SK-N-MC (cell line): Measurements from ENCODE around the gene PPP2R3B.

Experiments used
- DNase-seq: peaks from one replicate; pipeline ENCODE4 v3.0.0-alpha.2; 2011; ENCODE audit warnings: low read depth, low spot score
- H3K27ac ChIP-seq: fragments of 200-600 bp; sonication (generic); 2 replicates; pipeline ENCODE4 v1.5.1; 2016; ENCODE audit warnings: mixed run types
- H3K36me3 ChIP-seq: fragments of 200-600 bp; sonication (generic); 2 replicates; pipeline ENCODE4 v1.6.1; 2017; ENCODE audit warnings: antibody characterized with exemption, low read length, mixed read lengths; ENCODE audit not compliant: insufficient read depth
- H3K4me3 ChIP-seq: fragments of 200-600 bp; sonication (generic); 2 replicates; pipeline ENCODE4 v1.5.1; 2016
- H3K9ac ChIP-seq: fragments of 200-600 bp; sonication (generic); 2 replicates; pipeline ENCODE4 v1.8.0; 2017; ENCODE audit warnings: mixed run types, mixed read lengths; ENCODE audit not compliant: insufficient read length
- H3K9me3 ChIP-seq: fragments of 200-600 bp; sonication (generic); 2 replicates; pipeline ENCODE4 v1.6.1; 2017; ENCODE audit warnings: low read depth, mild to moderate bottlenecking, antibody characterized with exemption, low read length, moderate library complexity, mixed read lengths
- EZH2 ChIP-seq: fragments of 200-600 bp; sonication (generic); IDR thresholded peaks from one replicate; pipeline ENCODE4 v1.6.1; 2017; ENCODE audit warnings: antibody characterized with exemption
- FOXP2 ChIP-seq: optimal IDR thresholded peaks from 2 replicates; pipeline ENCODE3; 2011; ENCODE audit warnings: mild to moderate bottlenecking, moderate library complexity; ENCODE audit not compliant: insufficient read depth; ENCODE audit errors: extremely low read length, control extremely low read depth
- POLR2AphosphoS5 ChIP-seq: IDR thresholded peaks from 2 replicates; pipeline ENCODE4 v1.6.1; 2012; ENCODE audit warnings: mild to moderate bottlenecking, low read depth, low read length, borderline replicate concordance

The PPP2R3B gene

DNA sequence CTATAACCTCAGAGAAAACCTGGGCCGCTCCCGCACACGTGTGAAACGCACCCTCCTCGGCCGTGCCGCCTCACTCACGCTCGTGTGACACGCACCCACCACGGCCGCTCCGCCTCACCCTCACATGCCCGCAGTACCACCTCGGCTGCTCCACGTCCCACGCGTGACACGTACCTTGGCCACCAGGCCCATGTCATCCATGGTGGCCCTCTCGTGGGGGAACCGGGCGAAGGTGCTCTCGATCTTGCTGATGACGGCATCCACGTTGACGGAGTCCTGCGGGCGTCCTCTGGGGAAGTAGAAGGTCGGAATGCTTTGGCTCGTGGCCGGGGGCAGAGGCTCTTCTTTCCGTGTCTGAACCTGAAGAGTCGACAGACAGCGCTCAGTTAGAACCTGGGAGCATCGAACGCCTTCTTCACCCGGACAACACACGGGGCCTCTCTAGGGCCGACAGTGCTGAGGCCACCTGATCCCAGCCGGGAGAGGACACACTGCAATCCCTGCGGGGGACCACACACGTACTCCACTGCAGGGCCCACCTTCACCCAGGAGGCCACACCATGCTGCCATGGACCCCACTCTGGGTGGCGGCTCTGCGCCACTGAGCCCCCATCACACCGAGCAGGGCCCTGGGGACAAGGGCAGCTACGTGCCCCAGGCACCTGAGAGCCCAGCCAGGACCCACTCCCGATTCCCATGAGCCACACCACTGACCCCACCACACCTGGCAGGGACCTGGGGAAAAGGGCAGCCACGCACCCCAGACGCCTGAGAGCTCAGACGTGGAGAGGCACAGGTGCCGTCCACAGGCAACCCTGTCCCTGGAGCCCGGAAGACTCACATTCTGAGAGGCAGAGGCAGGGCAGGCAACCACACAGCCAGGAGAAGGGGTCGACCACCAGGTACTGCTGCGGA, 25.2 kb downstream of the PPP2R3B start:
- Histone ChIP-seq H3K9me3 (no peaks in the 10 kb centered on the region), H3K9ac (no peak overlapping the region), H3K4me3 (no peak overlapping the region), H3K36me3 (peaks cover 15% of the 10 kb centered on the region), H3K27ac (no peak overlapping the region)
- DNase-seq, result no peak
- TF ChIP-seq EZH2 (no peak), POLR2AphosphoS5 (no peak), FOXP2 (no peak)

DNA sequence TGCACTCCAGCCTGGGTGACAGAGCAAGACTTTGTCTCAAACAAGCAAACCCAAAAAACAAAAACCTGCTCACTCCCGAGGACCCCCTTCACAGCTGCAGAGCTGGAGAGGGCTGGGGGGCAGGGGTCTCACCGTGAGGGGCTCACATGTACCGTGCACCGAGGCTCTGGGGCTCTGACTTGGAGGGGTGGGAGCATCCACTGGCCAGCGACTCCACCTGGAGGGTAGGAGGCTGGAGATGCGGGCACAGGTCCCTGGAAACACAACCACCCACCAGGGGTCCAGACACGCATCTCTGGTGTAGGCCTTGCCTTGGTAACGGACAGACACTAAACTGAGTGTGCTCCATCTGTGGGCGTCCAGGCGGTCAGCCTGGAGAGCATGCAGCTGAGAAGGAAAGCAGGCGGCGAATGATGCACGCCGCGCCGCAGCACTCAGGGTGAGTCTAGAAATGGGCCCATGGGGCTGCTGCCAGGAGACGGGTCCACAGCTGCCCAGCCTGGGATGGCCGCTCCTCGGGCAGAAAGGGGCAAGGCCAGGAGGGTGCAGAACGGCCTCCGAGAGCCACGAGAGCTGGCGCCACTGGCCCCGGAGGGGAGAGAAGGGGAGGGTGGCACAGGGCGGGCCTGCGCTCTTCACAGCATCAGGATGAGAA, 26.1 kb downstream of the PPP2R3B start:
- TF ChIP-seq FOXP2, result no peak
- no peak for TF ChIP-seq POLR2AphosphoS5
- TF ChIP-seq EZH2, result no peak
- Histone ChIP-seq H3K9ac (no peak overlapping the region), H3K9me3 (no peaks in the 10 kb centered on the region), H3K4me3 (no peak overlapping the region), H3K27ac (no peak overlapping the region), H3K36me3 (peaks cover 15% of the 10 kb centered on the region)
- no peak for DNase-seq

DNA sequence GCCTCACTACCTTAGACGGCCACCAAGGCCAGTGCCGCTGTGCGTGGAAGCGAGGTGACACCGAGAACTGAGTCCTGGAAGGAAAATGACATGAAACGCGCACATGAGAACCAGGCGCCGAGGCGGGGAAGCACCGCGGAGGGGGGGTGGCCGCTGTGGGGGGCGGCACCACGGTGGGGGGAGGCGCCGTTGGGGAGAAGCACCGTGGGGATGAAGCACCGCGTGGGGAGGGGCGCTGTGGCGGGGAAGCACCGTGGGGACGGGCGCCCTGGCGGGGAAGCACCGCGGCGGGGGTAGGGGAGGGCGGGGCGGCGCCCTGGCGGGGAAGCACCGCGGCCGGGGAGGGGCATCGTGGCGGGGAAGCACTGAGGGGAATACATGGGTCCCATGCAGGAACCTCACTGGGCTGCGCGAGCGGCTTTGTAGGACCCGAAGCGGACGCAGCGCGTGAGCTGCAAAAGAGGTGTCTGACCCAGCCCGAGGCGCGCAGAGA, 28.0 kb downstream of the PPP2R3B start:
- H3K36me3 ChIP-seq, result peaks cover 15% of the 10 kb centered on the region
- H3K27ac ChIP-seq, result no peak overlapping the region
- H3K9ac ChIP-seq, result no peak overlapping the region
- no peaks in the 10 kb centered on the region for H3K9me3 ChIP-seq
- TF ChIP-seq FOXP2 (no peak), POLR2AphosphoS5 (no peak)
- H3K4me3 ChIP-seq, result no peak overlapping the region
- DNase-seq, result no peak

DNA sequence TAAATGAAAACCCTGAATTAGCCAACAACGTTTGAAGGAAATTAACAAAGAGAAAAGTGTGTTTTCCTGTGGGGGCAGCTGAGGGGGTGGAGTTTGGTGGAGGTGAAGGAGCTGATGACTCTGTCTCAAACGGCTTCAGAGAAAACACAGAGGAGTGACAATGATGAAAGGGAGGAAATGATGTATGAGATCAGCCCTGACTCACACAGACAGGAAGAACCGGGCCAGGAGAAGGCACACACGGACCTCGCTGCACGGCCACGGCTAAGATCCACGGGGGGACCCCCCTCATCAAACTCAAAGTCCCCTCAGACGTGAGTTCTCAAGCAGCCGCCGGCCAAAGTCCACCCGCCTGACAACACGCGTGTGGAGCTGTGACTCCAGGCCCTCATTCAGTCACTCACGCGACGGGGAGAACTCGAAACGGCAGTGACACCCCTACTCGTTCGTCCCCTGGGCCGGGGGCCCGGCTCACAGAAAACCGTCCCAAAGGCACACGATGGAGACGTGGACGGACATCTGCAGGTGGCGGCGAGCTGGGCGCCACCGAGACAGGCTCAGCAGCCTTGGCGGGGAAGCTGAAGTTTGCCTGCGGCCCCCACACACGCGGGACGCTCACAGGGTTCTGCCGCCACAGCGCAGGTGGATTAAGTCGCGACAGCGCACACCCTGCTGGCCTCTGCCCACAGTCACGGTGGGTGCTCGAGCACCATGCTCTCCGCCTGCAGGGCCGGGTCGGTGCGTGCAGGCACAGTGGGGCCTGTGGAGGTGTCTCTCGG, 28.8 kb downstream of the PPP2R3B start:
- TF ChIP-seq EZH2 (no peak), FOXP2 (no peak), POLR2AphosphoS5 (no peak)
- Histone ChIP-seq H3K27ac (no peak overlapping the region), H3K36me3 (peaks cover 15% of the 10 kb centered on the region), H3K4me3 (no peak overlapping the region), H3K9ac (no peak overlapping the region), H3K9me3 (no peaks in the 10 kb centered on the region)
- no peak for DNase-seq

DNA sequence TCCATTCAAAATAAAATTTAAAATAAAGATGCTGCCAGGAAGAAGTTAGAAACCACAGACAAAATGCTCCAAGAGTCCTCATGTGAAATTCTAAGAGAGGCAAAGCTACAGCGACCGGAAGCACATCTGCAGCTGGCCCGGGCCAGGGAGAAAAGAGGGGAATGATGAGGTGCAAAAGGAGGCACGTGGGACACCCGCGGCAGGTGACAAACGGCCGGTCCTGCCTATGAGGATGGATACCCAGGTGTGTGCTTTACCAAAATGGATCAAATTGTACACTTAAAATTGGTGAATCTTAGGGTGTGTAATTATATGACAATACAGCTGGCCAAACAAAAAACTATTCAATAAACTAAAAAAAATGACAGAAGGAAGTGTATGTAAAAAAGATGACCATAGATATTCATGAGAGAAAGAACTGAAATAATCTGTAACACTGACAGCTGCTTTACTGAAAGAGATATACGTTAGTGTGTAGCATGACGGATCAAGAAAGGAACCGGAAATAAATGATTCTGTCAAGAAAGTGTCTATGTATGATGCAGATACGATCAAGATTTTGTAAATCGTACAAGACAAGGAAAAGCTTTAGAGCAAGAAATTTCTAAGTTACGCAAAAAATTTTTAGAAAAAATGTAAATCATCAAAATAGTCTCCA, 29.5 kb downstream of the PPP2R3B start:
- H3K36me3 ChIP-seq, result peaks cover 15% of the 10 kb centered on the region
- no peak for DNase-seq
- TF ChIP-seq EZH2, result no peak
- TF ChIP-seq POLR2AphosphoS5, result no peak
- TF ChIP-seq FOXP2, result no peak
- no peak overlapping the region for H3K27ac ChIP-seq
- no peaks in the 10 kb centered on the region for H3K9me3 ChIP-seq
- no peak overlapping the region for H3K4me3 ChIP-seq
- no peak overlapping the region for H3K9ac ChIP-seq

DNA sequence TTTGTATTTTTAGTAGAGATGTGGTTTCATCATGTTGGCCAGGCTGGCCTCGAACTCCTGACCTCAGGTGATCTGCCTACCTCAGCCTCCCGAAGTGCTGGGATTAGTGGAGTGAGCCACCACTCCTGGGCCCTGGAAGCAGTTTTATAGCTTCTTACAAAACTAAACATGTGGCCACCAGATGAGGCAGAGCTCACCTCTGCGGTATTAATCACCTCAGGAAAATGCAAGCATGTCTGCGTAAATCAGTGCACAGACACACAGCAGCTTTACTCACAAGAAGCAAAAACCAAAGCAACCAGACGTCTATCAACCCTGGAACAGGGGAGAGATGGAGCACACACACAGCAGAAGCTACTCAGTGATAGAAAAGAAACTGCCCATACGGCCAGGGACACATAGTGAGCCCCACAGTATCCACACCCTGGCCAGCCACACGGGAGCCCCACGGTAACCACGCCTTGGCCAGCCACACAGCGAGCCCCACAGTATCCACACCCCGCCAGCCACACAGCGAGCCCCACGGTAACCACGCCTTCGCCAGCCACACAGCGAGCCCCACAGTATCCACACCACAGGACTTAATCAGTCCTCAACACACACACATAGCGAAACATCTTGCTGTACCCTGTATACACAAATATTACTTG, 30.2 kb downstream of the PPP2R3B start:
- no peak for DNase-seq
- no peak overlapping the region for H3K9ac ChIP-seq
- H3K27ac ChIP-seq, result no peak overlapping the region
- H3K36me3 ChIP-seq, result peaks cover 15% of the 10 kb centered on the region
- H3K4me3 ChIP-seq, result no peak overlapping the region
- no peak for TF ChIP-seq EZH2
- TF ChIP-seq POLR2AphosphoS5, result no peak
- no peak for TF ChIP-seq FOXP2
- H3K9me3 ChIP-seq, result no peaks in the 10 kb centered on the region

DNA sequence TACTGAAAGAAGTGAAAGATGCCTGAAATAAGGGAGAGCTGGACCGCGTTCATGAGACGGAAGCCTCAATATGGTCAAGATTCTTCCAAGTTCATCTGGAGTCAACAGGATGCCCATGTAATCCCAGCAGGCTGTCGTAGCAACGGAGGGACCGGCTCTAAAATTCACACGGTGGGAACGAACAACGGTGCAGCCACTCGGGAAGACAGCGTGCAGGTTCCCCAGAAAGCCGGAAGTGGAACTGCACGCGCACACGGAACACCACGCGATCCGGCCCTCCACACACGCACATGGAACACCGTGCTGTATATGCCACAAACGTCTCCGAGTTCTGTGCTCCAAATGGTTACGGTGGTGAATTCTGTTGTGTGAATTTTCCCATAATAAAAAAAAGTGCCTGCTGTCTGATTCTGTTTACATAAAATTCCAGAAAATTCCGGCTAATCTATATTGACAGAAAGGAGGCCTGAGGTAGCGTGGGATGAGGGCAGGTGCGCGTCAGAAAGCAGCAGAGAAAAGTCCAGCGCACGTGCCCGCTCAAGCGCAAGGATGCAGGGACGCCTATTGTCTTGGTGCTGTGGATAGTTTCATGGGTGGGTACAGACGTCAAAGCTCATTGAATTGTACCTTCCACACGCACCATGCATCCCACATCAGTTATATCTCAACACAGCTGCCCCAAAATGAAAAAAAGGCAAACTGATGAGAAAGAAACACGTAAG, 31.2 kb downstream of the PPP2R3B start:
- H3K36me3 ChIP-seq, result peaks cover 8% of the 10 kb centered on the region
- no peak overlapping the region for H3K27ac ChIP-seq
- no peak for DNase-seq
- no peaks in the 10 kb centered on the region for H3K9me3 ChIP-seq
- TF ChIP-seq EZH2, result no peak
- no peak overlapping the region for H3K4me3 ChIP-seq
- H3K9ac ChIP-seq, result no peak overlapping the region
